ENCODE data around the gene GLI1. TPM values are rescaled to one million over a fixed set of nuclear protein-coding genes. Genes with fewer than 3 reads are reported as not detected.

The GLI1 gene
- polyA plus RNA-seq, 1 donor from 2014 or later: 4.2 TPM

DNA sequence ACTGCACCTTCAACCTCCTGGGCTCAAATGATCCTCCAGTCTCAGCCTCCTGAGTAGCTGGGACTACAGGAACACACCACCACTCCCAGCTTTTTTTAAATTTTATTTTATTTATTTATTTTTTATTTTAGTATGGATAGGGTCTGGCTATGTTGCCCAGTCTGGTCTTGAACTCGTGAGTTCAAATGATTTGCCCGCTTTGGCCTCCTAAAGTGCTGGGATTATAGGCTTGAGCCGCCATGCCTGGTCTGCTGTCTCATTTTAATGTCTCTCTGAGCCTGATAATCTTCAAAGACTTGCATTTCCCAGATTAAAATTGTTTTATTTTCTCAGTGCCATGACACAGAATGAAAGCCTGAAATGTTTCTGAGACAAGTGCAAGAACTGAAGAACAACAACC, 26.2 kb upstream of the GLI1 start:
- H3K79me2 ChIP-seq (replicated peaks; ENCODE audit: insufficient read depth, low read length): peaks cover 14% of the 10 kb centered on the region
- no peak overlapping the region for H3K4me2 ChIP-seq (ENCODE audit: low read length)
- H3K9me3 ChIP-seq (ENCODE audit: low read length): no peaks in the 10 kb centered on the region
- H3K9me2 ChIP-seq (ENCODE audit: insufficient read depth, low read length): no peaks in the 10 kb centered on the region
- no peaks in the 10 kb centered on the region for H3F3A ChIP-seq (ENCODE audit: insufficient read depth, low read length, poor library complexity, severe bottlenecking)
- H3K9ac ChIP-seq (ENCODE audit: low read length): no peak overlapping the region
- H2AFZ ChIP-seq (ENCODE audit: low read depth, low read length): no peak overlapping the region
- no peaks in the 10 kb centered on the region for H4K20me1 ChIP-seq (ENCODE audit: insufficient read depth)
- TF ChIP-seq, protein P1, sequence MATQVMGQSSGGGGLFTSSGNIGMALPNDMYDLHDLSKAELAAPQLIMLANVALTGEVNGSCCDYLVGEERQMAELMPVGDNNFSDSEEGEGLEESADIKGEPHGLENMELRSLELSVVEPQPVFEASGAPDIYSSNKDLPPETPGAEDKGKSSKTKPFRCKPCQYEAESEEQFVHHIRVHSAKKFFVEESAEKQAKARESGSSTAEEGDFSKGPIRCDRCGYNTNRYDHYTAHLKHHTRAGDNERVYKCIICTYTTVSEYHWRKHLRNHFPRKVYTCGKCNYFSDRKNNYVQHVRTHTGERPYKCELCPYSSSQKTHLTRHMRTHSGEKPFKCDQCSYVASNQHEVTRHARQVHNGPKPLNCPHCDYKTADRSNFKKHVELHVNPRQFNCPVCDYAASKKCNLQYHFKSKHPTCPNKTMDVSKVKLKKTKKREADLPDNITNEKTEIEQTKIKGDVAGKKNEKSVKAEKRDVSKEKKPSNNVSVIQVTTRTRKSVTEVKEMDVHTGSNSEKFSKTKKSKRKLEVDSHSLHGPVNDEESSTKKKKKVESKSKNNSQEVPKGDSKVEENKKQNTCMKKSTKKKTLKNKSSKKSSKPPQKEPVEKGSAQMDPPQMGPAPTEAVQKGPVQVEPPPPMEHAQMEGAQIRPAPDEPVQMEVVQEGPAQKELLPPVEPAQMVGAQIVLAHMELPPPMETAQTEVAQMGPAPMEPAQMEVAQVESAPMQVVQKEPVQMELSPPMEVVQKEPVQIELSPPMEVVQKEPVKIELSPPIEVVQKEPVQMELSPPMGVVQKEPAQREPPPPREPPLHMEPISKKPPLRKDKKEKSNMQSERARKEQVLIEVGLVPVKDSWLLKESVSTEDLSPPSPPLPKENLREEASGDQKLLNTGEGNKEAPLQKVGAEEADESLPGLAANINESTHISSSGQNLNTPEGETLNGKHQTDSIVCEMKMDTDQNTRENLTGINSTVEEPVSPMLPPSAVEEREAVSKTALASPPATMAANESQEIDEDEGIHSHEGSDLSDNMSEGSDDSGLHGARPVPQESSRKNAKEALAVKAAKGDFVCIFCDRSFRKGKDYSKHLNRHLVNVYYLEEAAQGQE (IDR thresholded peaks at IDR 0.05; ENCODE audit: borderline replicate concordance): no peak
- TF ChIP-seq RAD21 (conservative IDR thresholded peaks at IDR 0.05) (no peak), EP300 (conservative IDR thresholded peaks at IDR 0.05; ENCODE audit: poor library complexity, severe bottlenecking) (no peak), EZH2 (IDR thresholded peaks at IDR 0.05; ENCODE audit: borderline replicate concordance, insufficient read depth, low read length, poor library complexity, severe bottlenecking) (no peak), MXI1 (conservative IDR thresholded peaks at IDR 0.05; ENCODE audit: poor library complexity, severe bottlenecking) (no peak), POLR2AphosphoS5 (IDR thresholded peaks at IDR 0.05) (no peak), SMC3 (conservative IDR thresholded peaks at IDR 0.05; ENCODE audit: poor library complexity) (no peak), TAF1 (IDR thresholded peaks at IDR 0.05; ENCODE audit: low read depth) (no peak)
- TF ChIP-seq, protein P2, sequence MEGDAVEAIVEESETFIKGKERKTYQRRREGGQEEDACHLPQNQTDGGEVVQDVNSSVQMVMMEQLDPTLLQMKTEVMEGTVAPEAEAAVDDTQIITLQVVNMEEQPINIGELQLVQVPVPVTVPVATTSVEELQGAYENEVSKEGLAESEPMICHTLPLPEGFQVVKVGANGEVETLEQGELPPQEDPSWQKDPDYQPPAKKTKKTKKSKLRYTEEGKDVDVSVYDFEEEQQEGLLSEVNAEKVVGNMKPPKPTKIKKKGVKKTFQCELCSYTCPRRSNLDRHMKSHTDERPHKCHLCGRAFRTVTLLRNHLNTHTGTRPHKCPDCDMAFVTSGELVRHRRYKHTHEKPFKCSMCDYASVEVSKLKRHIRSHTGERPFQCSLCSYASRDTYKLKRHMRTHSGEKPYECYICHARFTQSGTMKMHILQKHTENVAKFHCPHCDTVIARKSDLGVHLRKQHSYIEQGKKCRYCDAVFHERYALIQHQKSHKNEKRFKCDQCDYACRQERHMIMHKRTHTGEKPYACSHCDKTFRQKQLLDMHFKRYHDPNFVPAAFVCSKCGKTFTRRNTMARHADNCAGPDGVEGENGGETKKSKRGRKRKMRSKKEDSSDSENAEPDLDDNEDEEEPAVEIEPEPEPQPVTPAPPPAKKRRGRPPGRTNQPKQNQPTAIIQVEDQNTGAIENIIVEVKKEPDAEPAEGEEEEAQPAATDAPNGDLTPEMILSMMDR (IDR thresholded peaks at IDR 0.05; ENCODE audit: poor library complexity, severe bottlenecking): no peak
- no peak overlapping the region for H3K27ac ChIP-seq (ENCODE audit: low read length)
- H3K36me3 ChIP-seq (ENCODE audit: insufficient read depth, low read length): no peaks in the 10 kb centered on the region
- H3K27me3 ChIP-seq (ENCODE audit: insufficient read depth, low read depth, low read length): no peaks in the 10 kb centered on the region
- H3K4me3 ChIP-seq (ENCODE audit: low read length): no peak overlapping the region

DNA sequence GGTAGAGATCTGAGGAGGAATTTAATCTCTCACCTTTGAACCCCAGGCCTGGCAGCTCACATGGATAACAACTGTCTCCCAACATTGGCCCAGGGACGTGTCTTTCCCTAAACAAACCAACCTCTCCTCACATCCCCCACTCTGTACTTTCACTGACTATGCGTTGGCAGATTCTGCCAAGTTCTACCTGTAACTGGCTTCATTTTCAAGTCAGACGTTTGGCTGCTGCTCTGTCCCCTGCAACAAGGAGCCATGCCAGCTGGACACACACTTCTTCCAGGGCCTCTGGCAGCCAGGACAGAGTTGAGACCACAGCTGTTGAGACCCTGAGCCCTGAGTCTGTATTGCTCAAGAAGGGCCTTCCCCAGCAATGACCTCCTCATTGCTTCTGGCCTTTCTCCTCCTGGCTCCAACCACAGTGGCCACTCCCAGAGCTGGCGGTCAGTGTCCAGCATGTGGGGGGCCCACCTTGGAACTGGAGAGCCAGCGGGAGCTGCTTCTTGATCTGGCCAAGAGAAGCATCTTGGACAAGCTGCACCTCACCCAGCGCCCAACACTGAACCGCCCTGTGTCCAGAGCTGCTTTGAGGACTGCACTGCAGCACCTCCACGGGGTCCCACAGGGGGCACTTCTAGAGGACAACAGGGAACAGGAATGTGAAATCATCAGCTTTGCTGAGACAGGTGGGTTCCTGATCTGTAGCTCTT, 24.9 kb upstream of the GLI1 start, which contains the start of gene INHBC:
TSS of gene INHBC (plus strand) at position 268 of the 707 bp plus-strand sequence. CDS start at position 371, 103 bp downstream.
- Histone ChIP-seq H3K9me3 (ENCODE audit: low read length) (no peaks in the 10 kb centered on the region), H3K79me2 (replicated peaks; ENCODE audit: insufficient read depth, low read length) (peaks cover 6% of the 10 kb centered on the region), H3K36me3 (ENCODE audit: insufficient read depth, low read length) (no peaks in the 10 kb centered on the region), H4K20me1 (ENCODE audit: insufficient read depth) (no peaks in the 10 kb centered on the region), H3K27me3 (ENCODE audit: insufficient read depth, low read depth, low read length) (no peaks in the 10 kb centered on the region), H3F3A (ENCODE audit: insufficient read depth, low read length, poor library complexity, severe bottlenecking) (no peaks in the 10 kb centered on the region), H3K9me2 (ENCODE audit: insufficient read depth, low read length) (no peaks in the 10 kb centered on the region), H3K4me2 (ENCODE audit: low read length) (no peak within 1 kb of the TSS), H2AFZ (ENCODE audit: low read depth, low read length) (no peak within 1 kb of the TSS), H3K27ac (ENCODE audit: low read length) (no peak within 1 kb of the TSS), H3K4me3 (ENCODE audit: low read length) (no peak within 1 kb of the TSS), H3K9ac (ENCODE audit: low read length) (no peak within 1 kb of the TSS)
- TF ChIP-seq, protein P2 (IDR thresholded peaks at IDR 0.05; ENCODE audit: poor library complexity, severe bottlenecking): no peak
- TF ChIP-seq SMC3 (conservative IDR thresholded peaks at IDR 0.05; ENCODE audit: poor library complexity) (no peak), POLR2AphosphoS5 (IDR thresholded peaks at IDR 0.05) (no peak), MXI1 (conservative IDR thresholded peaks at IDR 0.05; ENCODE audit: poor library complexity, severe bottlenecking) (no peak), RAD21 (conservative IDR thresholded peaks at IDR 0.05) (no peak), TAF1 (IDR thresholded peaks at IDR 0.05; ENCODE audit: low read depth) (no peak), EZH2 (IDR thresholded peaks at IDR 0.05; ENCODE audit: borderline replicate concordance, insufficient read depth, low read length, poor library complexity, severe bottlenecking) (no peak), EP300 (conservative IDR thresholded peaks at IDR 0.05; ENCODE audit: poor library complexity, severe bottlenecking) (no peak)
- TF ChIP-seq, protein P1 (IDR thresholded peaks at IDR 0.05; ENCODE audit: borderline replicate concordance): no peak

Measured in neural cell (in vitro differentiated cells).